ENCODE measurements around the gene CDCA8.

- TF ChIP-seq, protein P1, sequence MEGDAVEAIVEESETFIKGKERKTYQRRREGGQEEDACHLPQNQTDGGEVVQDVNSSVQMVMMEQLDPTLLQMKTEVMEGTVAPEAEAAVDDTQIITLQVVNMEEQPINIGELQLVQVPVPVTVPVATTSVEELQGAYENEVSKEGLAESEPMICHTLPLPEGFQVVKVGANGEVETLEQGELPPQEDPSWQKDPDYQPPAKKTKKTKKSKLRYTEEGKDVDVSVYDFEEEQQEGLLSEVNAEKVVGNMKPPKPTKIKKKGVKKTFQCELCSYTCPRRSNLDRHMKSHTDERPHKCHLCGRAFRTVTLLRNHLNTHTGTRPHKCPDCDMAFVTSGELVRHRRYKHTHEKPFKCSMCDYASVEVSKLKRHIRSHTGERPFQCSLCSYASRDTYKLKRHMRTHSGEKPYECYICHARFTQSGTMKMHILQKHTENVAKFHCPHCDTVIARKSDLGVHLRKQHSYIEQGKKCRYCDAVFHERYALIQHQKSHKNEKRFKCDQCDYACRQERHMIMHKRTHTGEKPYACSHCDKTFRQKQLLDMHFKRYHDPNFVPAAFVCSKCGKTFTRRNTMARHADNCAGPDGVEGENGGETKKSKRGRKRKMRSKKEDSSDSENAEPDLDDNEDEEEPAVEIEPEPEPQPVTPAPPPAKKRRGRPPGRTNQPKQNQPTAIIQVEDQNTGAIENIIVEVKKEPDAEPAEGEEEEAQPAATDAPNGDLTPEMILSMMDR (optimal IDR thresholded peaks at IDR 0.05 in 1 of 3, IDR thresholded peaks at IDR 0.05 in 1 of 3, conservative IDR thresholded peaks at IDR 0.05 in 1 of 3; ENCODE audit: extremely low read depth in 1 of 3, insufficient read depth in 2 of 3, low read length in 3 of 3): no peak
- no peak for TF ChIP-seq EZH2 (IDR thresholded peaks at IDR 0.05; ENCODE audit: low read length)
These were observed 15.8 kb upstream of the CDCA8 start for GRCh38 chr1:37676281-37677142.

All from keratinocyte (primary cell).